NB4 (cell line): ENCODE data around the gene TRMT2A.

Source experiments
- DNase-seq: peaks from one replicate; pipeline ENCODE4 v3.0.0; 2010; ENCODE audit warnings: low read depth
- H3K4me3 ChIP-seq: one replicate; pipeline ENCODE4 v1.5.1; 2011; ENCODE audit warnings: mild to moderate bottlenecking, low read depth, low read length, moderate library complexity
- MYC ChIP-seq: IDR thresholded peaks from 2 replicates; pipeline ENCODE4 v1.6.1; 2011; ENCODE audit warnings: low read depth, low read length
- POLR2A ChIP-seq: IDR thresholded peaks from 2 replicates; pipeline ENCODE4 v1.6.1; 2011; ENCODE audit warnings: mild to moderate bottlenecking; ENCODE audit not compliant: insufficient read length; ENCODE audit errors: extremely low read depth
- TF ChIP-seq, protein P1 (sequence below): IDR thresholded peaks from one replicate; pipeline ENCODE4 v1.5.1; 2012; ENCODE audit warnings: low read depth, low read length
- TF ChIP-seq, protein P2 (sequence below): IDR thresholded peaks from 2 replicates; pipeline ENCODE4 v1.6.1; 2011; ENCODE audit warnings: low read depth, low read length

Gene TRMT2A

DNA sequence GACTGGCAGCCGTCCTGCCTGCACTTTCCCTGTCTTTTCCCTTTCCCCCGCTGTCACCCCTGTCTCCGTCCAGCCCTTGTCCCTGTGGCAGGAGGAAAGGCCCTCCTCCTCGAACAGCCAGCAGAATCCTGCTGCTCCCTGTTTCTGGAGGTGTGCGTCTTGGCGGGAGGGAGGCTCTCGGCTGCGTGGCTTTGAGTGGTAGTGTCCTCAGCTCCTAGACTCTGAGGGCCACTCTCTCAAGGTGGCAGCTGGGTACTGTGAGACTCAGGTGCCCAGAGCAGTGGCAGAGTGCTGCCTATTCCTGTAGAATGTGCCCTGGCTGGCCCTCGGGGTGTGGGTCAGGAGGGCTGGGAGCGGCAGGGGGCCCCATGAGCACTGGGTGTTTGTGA lies 10.2 kb downstream of the TRMT2A start:
- no peak overlapping the region for H3K4me3 ChIP-seq
- TF ChIP-seq, protein P1, sequence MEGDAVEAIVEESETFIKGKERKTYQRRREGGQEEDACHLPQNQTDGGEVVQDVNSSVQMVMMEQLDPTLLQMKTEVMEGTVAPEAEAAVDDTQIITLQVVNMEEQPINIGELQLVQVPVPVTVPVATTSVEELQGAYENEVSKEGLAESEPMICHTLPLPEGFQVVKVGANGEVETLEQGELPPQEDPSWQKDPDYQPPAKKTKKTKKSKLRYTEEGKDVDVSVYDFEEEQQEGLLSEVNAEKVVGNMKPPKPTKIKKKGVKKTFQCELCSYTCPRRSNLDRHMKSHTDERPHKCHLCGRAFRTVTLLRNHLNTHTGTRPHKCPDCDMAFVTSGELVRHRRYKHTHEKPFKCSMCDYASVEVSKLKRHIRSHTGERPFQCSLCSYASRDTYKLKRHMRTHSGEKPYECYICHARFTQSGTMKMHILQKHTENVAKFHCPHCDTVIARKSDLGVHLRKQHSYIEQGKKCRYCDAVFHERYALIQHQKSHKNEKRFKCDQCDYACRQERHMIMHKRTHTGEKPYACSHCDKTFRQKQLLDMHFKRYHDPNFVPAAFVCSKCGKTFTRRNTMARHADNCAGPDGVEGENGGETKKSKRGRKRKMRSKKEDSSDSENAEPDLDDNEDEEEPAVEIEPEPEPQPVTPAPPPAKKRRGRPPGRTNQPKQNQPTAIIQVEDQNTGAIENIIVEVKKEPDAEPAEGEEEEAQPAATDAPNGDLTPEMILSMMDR, result no peak
- TF ChIP-seq, protein P2, sequence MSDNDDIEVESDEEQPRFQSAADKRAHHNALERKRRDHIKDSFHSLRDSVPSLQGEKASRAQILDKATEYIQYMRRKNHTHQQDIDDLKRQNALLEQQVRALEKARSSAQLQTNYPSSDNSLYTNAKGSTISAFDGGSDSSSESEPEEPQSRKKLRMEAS, result no peak
- no peak for DNase-seq

DNA sequence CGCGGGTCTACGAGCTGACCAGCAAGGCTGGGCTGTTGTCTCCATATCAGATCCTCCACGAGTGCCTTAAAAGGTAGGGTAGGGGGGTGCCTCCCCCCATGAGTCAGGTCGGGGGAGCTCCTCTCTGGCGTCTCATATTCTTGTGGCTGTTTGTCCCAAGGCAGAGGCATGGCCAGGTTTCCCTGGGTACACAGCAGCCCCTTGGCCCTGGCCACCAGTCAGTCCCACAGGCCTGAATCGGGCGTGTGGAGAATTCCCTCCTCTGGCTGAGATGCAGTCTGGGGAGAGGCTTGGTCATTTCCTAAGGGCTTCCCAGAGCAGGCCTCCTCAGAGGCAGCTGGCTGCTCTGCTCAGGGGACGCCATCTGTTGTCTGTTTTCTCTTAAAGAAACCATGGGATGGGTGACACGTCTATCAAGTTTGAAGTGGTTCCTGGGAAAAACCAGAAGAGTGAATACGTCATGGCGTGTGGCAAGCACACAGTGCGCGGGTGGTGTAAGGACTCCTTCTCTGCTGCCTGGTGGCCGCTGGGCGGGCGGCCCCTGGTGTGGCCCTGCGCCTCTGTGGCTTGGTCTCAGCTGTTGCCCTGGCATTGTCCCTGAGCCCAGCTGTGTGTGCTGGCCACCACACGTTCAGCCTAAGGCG lies 10.7 kb downstream of the TRMT2A start:
- TF ChIP-seq MYC (no peak), POLR2A (no peak)
- TF ChIP-seq, protein P2, result no peak
- TF ChIP-seq, protein P1, result no peak
- no peak overlapping the region for H3K4me3 ChIP-seq
- no peak for DNase-seq

DNA sequence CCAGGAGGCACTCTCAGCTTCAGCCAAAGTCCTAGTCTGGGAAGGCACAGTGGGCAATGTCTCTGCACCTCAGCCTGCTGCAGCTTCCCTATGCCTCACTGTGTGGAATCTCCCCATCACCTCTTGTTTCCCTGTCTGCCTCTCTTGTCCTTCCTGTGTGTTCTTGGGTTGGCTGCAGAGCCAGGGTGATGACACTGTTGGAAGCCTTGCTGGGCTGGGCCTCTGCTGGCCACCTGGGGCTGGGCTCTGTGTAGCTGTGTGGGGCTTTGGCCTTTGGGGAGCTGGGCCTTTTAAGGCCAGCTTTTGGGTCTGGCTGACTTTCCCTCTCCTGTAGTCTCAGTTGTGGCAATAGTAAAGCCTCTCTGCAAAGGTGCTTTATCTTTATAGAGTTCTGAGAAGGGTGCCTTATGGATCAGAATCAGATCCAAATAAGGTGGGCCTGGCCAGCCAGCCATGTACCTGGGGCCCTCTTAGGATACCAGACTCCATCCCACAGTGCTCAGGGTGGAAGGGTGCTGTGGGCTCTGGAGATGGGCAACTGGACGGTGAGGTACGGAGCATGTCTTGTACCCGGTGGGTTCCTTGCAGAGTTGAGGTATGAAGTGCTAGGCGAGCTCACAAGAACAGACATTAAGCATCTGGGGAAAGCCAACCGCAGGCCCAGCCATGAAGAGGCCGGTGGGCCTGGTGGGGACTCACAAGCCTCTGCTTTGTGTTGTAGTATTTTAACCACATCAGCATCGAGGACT lies 11.4 kb downstream of the TRMT2A start:
- TF ChIP-seq, protein P2, result no peak
- TF ChIP-seq, protein P1, result no peak
- TF ChIP-seq POLR2A (no peak), MYC (no peak)
- no peak overlapping the region for H3K4me3 ChIP-seq
- no peak for DNase-seq

DNA sequence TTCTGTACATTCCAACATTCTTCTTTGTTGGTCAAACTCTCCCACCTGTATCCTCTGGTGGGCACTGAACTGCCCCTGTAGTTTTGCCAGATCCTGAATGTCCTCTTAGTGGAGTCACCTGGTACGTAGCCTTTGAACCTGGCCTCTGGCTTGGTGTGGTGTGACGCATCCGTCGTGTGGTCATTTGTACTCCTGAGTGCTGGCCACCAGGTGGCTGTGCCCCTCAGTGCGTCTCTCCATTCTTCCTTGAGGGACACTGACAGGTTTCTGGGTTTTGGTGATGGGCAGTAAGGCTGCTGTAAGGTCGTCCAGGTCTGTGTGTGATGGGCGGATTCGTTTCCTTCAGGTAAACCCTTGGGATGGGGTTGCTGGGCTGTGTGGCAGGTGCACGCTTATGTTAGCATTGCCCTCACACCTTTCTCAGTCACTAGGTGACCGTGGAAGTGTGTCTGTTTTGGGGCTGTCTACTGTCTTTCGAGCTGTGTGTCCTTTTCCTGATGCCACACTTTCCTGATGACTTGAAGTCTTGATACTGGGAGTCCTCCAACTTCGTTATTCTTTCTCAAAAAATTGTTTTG lies 14.7 kb downstream of the TRMT2A start:
- no peak overlapping the region for H3K4me3 ChIP-seq
- TF ChIP-seq, protein P1, result no peak
- no peak for TF ChIP-seq MYC
- TF ChIP-seq, protein P2, result no peak
- no peak for TF ChIP-seq POLR2A
- no peak for DNase-seq

DNA sequence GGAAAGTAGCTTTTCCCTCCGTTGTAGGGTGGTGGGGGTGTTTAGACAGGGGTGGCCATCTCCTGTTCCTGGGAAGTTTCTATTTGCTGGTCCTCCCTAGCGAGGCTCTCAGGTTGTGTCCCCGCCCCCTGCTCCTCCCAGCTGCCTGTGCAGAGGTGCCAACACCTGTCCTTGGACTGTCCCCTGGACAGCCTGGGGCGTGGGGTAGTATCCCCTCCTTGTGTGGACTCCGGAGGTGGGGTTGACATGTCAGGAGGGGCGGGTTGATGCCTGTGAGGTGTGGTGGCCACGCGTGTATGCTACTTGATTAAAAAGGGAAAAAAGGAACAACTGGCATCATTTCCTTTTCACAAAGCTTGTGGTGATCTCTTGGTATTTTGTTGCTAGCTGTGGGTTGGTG lies 15.4 kb downstream of the TRMT2A start:
- TF ChIP-seq MYC, result no peak
- TF ChIP-seq, protein P1, result no peak
- TF ChIP-seq, protein P2, result no peak
- no peak for TF ChIP-seq POLR2A
- no peak overlapping the region for H3K4me3 ChIP-seq
- DNase-seq, result no peak
